Nucleus accumbens (tissue), 56 donors: ENCODE results near the gene FAM210B.
"Not testable (repeated sequence)": the region's sequence is repeated elsewhere in the genome, so short reads cannot be mapped to it uniquely, and the experiment has no call there.

Source experiments
- DNase-seq, 56 donors: peaks; one replicate each; lab custom pipeline; 2025; lab: John Stamatoyannopoulos, UW

The FAM210B gene

GRCh38 chr20:56391596-56392131 is 32.9 kb downstream of the FAM210B start:
- no peak for DNase-seq

- peak; percentile 71 to 99 (median 97) for DNase-seq
These were observed 33.5 kb downstream of the FAM210B start, which contains the start of the genes AURKA and CSTF1 for GRCh38 chr20:56392132-56392880. TSS of gene AURKA (minus strand) at chr20:56392215. CDS start at chr20:56388197, 4,018 bp downstream. TSS of gene CSTF1 (plus strand) at chr20:56392645. CDS start at chr20:56395553, 2,908 bp downstream.

GRCh38 chr20:56392881-56393482 is 34.2 kb downstream of the FAM210B start:
- no peak for DNase-seq

GRCh38 chr20:56393653-56394052 is 34.9 kb downstream of the FAM210B start:
- DNase-seq, result no peak

GRCh38 chr20:56395166-56395565 is 36.4 kb downstream of the FAM210B start:
- no peak for DNase-seq

GRCh38 chr20:56400001-56400640 is 41.3 kb downstream of the FAM210B start:
- DNase-seq, result peak in 22 of 56 donors; percentile 3 to 76 (median 24)

GRCh38 chr20:56403465-56403864 is 44.7 kb downstream of the FAM210B start:
- no peak for DNase-seq

GRCh38 chr20:56405356-56405755 is 46.6 kb downstream of the FAM210B start:
- DNase-seq, result not testable (repeated sequence)

- no peak for DNase-seq
These were observed 48.1 kb downstream of the FAM210B start for GRCh38 chr20:56406910-56407309.

GRCh38 chr20:56409521-56409920 is 50.7 kb downstream of the FAM210B start:
- no peak for DNase-seq

- DNase-seq, result no peak
These were observed 51.2 kb downstream of the FAM210B start for GRCh38 chr20:56409956-56410355.

GRCh38 chr20:56411287-56411686 is 52.5 kb downstream of the FAM210B start:
- not testable (repeated sequence) for DNase-seq

GRCh38 chr20:56411759-56412472 is 53.1 kb downstream of the FAM210B start, which contains the start of gene CASS4:
TSS of gene CASS4 (plus strand) at chr20:56412260. CDS start at chr20:56412459, 199 bp downstream.
- peak in 1 of 56 donors; percentile 5 for DNase-seq

- no peak for DNase-seq
These were observed 53.7 kb downstream of the FAM210B start for GRCh38 chr20:56412473-56412790.

GRCh38 chr20:56412949-56413348 is 54.2 kb downstream of the FAM210B start:
- DNase-seq, result no peak

- DNase-seq, result no peak
These were observed 56.3 kb downstream of the FAM210B start for GRCh38 chr20:56414842-56415765.

- DNase-seq, result no peak
These were observed 58.6 kb downstream of the FAM210B start for GRCh38 chr20:56417402-56417801.

- no peak for DNase-seq
These were observed 59.1 kb downstream of the FAM210B start for GRCh38 chr20:56417911-56418310.
